Measurements from ENCODE around the gene ZXDA.

DNA sequence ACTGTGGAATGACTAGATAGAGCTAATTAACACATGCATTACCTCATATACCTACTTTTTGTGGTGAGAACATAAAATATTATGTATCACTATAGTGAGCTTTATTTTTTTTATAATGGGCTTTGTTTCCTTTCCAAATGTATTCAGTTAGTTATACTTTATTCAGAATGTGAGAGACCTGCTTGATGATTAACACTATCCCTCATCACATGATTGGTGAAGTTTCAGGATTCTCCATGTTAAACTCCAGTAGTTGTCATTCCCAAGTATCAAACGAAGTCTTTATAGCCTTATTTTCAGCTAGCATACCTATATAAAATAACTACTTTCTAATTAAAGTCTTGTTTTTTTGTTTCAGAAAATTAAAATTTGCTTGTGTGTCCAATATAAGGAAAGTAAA lies 8.8 kb downstream of the ZXDA start:
- TF ChIP-seq SUZ12 (IDR thresholded peaks at IDR 0.05) = no peak
- no peak for TF ChIP-seq FOXA1 (IDR thresholded peaks at IDR 0.05)
- no peak for TF ChIP-seq FOXM1 (IDR thresholded peaks at IDR 0.05; ENCODE audit: borderline replicate concordance)
- TF ChIP-seq ELF4 (IDR thresholded peaks at IDR 0.05) = no peak
